CD1c-positive myeloid dendritic cell (primary cell): Measurements from ENCODE around the gene LYPD3.
"Not testable (repeated sequence)": the region's sequence is repeated elsewhere in the genome, so short reads cannot be mapped to it uniquely, and the experiment has no call there.

ENCODE experiments used
- DNase-seq: peaks from one replicate; pipeline ENCODE4 v3.0.0-alpha.2; 2016; ENCODE audit errors: extremely low spot score

LYPD3 gene

DNA sequence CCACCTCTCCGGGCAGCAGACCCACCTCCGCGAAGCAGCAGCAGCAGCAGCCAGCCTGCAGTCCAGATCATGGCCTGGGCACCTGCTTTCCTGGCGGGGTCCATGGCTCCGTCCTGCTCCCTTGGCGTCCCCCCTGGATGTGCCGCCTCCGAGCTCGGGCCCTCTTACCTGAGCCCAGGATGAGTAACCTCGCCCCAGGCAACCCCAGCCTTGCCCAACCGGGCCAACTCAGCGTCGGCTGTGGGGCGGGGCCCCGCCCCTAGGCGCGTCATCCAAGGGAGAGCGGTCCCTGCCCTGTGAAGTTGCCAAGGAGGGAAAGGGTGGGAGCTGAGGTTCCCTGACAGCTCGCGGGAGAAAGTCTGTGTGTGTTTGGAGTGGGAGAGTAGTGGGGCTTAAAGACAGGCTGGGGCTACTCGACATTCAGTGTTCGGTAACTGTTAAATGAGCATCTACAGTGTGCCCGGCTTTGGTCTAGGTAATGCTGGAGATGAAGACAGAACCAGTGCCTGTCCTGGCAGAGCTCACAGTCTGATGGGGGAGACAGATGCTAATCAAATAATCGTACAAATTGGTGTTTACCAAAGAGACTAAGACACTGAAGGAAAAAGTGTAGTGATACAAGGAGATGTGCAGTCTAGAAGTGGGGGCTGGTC, at the start of gene LYPD3:
Gene LYPD3, minus strand, starts transcription at position 141 of the 653 bp plus-strand sequence. Its CDS starts 37 bp downstream, at position 104.
- DNase-seq: peak; percentile 51

DNA sequence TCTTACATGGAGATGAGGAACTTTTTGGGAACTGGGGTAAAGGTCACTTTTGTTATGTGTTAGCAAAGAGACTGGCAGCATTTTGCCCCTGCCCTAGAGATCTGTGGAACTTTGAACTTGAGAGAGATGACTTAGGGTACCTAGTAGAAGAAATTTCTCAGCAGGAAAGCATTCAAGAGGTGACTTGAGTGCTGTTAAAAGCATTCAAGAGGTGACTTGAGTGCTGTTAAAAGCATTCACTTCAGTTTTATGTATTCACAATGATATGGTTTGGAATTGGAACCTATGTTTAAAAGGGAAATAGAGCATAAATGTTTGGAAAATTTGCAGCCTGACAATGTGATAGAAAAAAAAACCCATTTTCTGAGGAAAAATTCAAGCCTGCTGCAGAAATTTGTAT, 47.0 kb upstream of the LYPD3 start:
- DNase-seq: not testable (repeated sequence)

DNA sequence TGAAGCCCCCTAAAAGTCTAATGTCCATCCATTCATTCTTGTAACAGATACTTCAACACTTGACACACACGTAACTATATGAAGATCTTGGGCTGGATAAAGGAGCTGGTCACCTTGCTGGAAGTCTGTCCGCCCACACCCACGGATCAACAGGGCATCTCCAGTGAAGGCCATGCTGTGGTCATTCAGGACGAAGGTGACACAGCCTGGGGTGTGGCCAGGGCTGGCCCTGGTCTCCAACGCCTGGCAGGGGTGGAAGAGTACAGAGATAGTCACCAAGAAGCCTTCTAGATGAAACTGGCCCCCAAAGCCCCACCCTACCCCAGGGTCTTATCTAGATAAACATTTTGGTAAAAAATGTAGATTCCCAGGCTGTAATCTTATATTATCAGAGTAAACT, 45.9 kb upstream of the LYPD3 start:
- no peak for DNase-seq

DNA sequence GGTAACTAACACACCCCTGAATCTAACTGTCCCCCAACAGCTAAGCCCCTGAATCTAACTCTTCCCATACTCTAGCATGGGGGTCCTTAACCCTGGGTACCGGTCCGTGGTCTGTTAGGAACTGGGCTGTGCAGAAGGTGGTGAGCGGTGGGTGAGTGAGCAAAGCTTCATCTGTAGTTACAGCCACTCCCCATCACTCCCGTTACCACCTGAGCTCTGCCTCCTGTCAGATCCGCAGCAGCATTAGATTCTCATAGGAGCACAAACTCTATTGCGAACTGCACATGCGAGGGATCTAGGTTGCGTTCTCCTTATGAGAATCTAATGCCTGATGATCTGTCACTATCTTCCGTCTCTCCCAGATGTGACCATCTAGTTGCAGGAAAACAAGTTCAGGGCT, 45.3 kb upstream of the LYPD3 start:
- DNase-seq: no peak

DNA sequence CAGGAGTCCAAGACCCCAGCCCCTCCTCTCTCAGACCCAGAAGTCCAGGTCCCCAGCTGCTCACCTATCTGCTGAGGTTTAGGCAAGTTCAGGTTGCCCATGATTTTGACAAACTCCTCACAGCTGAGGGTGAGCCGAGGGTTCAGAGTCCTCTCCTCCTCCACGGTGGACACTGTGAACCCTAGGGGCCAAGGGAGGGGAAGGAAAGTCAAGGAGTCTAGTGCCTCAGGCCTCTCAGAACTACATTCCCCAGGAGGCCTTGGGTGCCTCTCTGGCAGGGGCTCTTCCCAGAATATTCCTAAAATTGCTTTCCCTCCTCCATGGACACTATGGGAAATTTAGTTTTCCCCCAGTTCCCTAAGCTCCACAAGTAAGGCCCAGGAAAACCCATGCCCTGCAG, 42.5 kb upstream of the LYPD3 start:
- no peak for DNase-seq

DNA sequence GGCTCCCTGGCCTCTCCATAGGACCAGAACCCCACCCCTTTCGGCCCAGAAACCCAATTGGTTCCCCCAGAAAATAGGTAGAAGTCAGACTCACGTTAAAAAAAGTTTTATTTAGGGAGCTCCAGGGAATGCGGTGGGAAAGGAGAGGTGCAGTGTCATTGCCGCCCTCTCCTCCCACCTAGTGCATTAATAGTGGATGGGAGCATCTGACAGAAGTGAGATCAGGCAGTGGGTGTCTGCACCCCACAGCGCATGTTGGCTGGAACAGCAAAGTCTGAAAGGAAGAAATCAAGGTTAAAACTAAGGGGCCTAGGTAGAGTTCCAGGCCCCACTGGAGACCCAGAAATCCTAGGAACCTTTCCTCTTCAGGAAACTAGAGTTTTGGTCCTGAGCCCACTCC, 41.2 kb upstream of the LYPD3 start:
- DNase-seq: no peak

DNA sequence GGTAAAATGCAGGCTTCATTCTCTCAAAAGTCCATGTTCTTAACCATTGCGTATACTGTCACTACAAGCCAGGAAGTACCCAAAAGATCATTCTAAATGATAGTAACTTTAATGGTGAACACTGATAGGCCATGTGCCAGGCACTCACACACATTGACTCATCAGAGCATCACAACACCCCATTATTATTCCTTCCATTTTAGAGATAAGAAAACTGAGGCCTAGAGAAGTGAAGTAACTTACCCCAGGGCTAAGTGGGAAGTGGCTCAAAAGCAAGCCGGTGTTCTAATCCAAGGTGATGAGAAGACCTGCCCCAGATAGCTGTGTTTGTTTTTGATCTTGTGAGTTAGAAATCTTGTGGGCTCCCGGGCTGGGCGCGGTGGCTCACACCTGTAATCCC, 40.5 kb upstream of the LYPD3 start:
- no peak for DNase-seq

DNA sequence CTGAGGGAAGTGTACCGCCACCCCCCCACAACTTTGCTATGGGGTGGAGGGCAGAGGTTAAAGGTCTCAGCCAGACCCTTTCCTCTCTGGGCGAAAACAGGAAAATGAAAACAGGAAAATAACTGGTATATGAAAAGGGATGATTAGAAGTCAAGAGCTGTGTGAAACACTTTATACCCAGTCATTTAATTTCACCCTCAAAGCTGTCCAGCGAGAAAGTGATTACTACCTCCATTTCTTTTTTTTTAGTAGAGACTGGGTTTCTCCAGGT, 39.7 kb upstream of the LYPD3 start:
- DNase-seq: no peak

DNA sequence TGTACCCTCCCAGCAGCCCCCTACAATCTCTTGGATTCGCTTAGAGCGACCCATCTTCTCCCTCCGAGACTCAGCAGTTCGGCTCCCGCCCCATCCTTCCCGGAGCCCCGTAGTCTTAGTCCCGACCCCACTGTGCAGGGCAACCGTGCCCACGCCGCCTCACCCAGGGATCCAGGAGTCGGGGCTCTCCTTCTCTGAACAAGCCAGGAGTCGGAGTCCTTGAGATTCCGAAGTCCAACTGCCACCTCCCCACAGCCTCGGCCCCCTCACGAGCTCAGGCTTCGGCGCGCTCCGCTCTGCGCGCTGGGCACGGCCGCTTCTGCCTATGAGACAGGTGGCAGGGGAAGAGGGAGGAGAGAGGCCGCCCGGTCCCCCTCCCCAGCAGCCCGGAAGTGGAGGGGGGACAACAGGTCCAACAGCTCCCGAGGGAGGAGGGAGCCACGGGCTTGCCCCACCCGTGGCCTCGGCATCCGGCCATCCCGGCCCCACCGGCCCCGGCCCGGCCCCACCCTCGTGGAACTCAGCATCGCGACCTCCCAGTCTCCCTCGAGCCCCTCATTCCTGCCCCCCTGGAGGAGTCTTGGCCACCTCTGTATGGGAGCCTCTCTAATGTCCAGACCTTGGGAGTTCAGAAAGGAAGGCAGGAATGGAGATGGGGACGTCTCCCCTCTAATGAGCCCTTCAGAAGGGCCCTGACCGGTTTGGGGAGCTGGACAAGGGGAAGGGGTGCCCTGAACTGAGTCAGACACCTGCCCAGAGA, 39.2 kb upstream of the LYPD3 start, which contains the start of gene PHLDB3:
Gene PHLDB3, minus strand, starts transcription at position 321 of the 760 bp plus-strand sequence. CDS start 628 bp downstream, outside the sequence.
- DNase-seq: peak; percentile 26

DNA sequence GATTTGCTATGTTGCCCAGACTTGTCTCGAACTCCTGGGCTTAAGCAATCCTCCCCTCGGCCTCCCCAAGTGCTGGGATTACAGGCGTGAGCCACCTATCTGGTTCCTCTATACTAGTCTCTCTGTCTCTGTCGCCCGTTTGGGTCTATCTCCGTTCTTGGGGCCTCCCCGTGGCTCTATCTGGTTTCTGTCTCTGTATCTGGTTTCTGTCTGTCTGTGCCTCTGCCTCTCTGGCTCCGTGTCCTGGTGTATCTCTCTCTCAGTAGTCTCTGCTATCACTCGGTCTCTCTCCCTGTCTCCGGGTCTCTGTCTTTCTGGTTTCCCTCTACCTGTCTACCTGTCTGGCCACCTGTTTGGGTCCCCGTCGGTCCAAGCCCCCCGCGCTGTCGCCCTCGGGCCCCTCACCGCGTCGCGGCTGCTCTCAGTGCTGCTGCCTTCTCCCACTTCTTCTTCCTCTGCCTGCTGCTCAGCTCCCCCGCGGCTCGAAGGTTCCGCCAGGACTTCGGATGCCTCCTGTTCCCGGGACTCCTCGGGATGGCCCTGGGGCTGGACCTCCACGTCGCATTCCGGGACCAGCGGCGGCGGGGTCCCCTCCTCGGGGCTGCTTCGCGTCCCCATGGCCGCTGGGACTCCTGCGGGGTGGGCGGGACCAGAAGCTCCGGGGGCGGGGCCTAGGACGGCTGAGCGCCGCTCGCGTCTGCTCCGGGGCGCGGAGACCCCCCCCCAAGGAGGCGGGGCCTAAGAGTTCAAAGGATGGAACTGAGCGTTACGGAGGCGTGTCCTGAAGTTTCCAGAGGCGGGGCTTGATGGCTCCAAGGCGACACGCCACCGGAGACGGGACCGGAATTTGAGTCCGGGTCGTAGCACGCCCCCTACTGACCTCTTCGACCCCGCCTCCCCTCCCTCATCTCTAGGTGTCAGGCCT, 38.4 kb upstream of the LYPD3 start:
- DNase-seq: peak; percentile 96

DNA sequence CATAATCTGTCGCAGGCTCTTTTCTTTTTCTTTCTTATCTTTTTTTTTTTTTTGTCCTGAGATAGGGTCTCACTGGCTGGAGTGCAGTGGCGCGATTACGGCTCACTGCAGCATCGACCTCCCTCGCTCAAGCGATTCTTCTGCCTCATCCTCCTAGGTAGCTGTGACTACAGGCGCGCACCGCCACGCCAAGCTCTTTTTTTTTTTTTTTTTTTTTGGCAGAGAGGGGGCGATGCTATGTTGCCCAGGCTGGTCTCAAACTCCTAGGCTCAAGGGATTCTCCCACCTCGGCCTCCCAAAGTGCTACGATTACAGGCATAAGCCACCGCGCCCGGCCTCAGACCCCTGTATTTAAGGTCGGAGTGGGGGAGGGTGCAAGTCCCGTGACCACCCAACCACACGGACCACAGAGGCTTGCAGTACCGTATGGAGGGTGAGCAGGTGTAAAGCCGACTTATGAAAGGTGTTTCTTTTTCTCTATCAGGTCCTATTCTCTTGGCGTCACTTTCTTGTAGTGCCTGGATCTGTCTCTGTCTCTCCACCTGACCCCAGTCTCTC, 37.1 kb upstream of the LYPD3 start:
- no peak for DNase-seq

DNA sequence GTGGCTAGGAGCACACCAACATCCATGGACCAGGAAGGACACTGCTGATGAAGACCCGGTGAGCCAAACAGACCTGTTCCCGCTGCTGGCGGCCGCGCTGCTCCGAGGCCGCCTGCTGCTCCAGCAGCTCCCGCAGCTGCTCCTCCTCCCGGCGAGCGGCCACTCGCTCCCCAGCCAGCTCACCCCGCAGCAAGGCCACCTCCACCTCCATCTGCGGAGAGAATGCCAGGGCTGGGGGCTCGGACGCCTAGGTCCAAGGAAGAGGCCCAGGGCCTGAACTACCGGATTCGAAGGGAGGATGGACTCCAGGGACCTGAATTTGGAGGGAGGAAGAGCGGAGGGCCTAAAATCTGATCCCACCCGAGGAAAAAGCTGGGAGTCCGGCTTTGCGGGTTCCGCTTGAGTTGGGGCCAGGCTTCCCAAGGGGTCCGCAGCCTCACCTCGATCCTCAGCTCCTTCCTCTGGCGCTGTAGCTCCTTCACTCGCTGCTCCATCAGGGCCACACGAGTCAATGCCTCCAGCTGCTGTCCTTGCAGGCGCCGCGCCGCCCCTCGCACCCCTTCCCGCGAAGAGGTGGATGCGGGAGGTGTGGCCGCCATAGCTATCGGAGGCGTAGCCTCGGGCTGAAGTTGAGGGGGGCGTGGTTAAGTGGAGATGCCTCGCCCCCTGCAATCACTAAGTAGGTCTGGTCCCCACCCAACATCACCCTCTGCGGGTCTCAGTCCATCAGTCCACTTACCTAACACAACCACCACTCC, 36.4 kb upstream of the LYPD3 start:
- DNase-seq: no peak

DNA sequence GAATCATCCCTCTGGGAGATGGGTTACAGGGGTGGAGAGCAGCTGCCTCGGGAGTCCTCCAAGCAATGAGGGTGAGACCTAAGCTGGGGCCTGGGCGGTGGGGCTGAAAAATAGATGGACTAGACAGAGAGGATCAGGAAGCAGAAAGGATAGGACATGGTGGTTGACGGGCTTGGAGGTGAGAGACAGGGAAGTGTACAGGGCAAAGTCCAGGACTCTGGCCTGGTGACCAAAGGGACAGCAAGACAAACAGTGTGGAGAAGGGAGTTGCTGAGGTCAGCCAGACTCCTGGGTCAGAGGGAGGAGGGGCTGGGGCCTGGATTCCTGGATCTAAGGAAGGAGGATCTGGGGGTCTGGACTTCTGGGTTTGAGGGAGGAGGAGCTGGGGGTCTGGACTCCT, 33.6 kb upstream of the LYPD3 start:
- DNase-seq: no peak

DNA sequence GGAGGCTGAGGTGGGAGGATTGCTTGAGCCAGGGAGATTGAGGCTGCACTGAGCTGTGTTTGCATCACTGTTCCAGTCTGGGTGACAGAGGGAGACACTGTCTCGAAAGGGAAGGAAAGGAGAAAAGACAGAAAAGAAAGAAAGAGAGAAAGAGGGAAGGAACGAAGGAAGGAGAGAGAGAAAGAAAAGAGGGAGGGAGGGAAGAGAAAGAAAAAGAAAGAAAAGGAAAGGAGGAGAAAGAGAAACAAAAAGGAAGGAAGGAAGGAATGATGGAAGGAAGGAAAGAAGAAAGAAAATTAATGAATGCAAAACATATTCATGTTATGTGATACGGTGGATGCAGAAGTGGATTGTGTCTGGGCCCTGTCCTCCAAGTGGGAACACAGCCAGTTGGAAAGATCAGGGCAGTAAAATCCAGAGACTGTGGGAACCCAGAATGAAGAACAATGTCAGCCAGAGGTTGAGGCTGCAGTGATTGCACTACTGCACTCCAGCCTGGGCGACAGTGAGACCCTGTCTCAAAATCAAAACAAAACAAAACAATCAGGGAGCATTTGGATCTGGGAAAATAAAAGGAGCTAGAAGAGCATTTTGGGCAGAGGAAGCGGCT, 32.9 kb upstream of the LYPD3 start:
- no peak for DNase-seq

DNA sequence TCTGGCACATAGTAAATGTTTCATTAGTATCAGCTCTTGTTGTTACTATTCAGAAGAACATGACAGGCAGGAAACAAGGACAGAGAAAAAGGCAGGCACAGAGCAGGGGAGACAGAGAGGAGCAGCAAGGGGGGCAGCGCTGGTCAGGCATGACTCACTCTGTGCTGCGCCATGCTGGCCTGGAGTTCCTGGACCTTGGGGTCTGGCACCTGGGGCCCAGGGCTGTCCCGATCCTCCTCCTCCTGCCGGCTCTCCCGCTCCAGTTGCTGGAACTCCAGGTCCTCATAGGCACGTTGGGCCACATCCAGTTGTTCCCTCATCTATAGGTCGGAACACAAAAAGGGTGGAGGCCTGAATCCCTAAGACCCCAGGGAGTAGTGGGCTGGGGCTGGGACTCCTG, 31.6 kb upstream of the LYPD3 start:
- no peak for DNase-seq

DNA sequence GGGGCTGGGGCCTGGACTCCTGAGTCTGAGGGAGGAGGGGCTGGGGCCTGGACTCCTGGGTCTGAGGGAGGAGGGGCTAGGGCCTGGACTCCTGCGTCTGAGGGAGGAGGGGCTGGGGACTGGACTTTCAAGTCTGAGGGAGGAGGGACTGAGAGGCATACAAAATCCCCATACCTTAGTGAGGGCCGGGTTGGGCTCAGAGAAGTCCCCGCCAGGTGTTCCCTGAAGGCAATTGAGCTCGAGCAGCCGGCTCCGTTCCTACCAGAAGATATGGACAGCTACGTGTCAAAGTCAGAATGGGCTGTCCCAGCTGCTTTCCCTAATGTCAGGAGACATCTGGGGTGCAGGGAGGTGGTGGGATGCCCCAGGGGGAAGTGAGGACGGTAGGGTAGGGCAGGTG, 29.7 kb upstream of the LYPD3 start:
- DNase-seq: no peak

DNA sequence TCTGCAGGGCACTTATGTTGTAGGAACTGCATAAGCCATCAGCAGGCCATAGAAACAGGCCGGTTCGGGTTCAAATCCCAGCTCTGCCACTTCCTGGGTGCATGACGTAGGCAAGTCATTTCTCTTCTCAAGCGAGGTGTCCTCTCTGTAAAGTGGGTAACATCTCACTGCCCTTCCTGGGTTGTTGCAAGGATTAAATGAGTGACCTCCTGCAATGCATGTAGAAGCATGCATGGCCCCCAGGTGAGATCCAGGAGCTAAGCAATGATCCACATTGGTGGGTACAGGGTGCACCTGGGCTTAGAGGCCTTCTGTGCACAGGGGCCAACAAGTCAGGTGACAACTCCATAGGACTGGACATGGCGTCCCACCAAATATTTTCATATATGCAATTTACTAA, 25.4 kb upstream of the LYPD3 start:
- no peak for DNase-seq

DNA sequence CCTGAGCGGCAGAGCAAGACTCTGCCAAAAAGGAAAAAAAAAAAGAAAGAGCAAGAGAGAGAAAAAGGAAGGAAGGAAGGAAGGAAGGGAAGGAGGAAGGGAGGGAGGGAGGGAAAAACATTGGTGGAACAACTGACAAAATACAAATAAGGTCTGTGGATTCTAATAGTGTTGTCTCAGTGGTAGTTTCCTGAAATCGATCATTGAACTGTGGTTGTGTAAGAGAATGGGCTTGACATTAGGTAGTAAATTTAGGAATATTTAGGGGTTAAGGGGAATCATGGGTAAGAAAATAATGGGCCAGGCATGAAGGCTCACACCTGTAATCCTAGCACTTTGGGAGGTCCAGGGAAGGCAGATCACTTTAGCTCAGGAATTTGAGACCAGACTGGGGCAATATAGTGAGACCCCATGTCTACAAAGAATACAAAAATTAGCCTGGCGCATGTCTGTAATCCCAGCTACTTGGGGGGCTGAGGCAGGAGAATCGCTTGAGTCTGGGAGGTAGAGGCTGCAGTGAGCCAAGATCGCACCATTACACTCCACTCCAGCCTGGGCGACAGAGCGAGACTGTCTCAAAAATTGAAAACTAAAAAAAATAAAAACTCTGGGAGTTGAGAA, 24.7 kb upstream of the LYPD3 start:
- DNase-seq: no peak

DNA sequence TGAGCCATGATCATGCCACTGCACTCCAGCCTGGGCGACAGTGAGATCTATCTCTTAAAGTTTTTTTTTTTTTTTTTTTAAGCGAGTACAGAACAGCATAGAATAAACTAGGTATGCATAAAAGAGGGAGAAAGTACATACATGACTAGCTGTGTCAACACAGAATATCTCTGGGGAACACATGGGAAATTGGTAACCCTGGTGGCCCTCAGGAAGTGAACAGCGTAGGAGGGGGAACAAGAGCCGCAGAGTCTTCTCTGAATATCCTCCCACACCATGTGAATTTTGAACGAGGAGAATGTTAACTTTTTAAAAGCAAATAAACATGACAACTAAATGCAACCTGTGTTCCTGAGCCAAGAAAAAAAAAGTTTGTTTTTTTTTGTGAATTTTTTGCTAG, 23.9 kb upstream of the LYPD3 start:
- DNase-seq: peak; percentile 79

DNA sequence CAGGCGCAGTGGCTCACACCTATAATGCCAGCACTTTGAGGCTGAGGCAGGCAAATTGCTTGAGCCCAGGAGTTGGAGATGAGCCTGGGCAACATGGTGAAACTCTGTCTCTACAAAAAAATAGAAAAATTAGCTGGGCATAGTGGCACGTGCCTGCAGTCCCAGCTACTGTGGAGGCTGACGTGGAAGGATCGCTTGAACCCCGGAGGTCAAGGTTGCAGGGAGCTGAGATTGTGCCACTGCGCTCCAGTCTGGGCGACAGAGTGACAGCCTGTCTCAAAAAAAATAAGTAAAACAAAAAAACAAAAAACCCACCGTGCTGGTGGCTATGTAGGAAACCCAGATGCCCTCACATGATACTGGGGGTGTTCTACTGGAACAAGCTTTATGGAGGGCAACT, 22.8 kb upstream of the LYPD3 start:
- no peak for DNase-seq

DNA sequence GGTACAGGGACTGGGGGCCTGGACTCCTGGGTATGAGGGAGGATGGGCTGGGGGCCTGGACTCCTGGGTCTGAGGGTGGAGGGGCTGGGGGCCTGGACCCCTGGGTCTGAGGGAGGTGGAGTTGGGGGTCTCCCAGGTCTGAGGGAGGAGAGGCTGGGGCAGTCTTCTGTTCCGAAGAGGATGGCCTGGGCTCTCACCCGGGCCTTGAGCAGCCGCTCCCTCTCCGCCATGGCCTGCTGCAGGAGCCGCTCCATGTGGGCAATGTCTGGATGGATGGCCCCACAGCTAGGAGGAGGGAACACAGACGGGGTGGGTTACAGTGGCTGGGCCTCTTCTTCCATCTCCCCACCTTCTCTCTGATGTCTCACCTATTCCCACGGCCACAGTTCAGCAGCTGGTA, 21.0 kb upstream of the LYPD3 start:
- DNase-seq: no peak
